ENCODE results near the gene RITA1. TPM values are rescaled to one million over a fixed set of nuclear protein-coding genes. Genes with fewer than 3 reads are reported as not detected.

Gene RITA1
- total RNA-seq, 1 experiment from 2014 or later = 33.1 TPM

DNA sequence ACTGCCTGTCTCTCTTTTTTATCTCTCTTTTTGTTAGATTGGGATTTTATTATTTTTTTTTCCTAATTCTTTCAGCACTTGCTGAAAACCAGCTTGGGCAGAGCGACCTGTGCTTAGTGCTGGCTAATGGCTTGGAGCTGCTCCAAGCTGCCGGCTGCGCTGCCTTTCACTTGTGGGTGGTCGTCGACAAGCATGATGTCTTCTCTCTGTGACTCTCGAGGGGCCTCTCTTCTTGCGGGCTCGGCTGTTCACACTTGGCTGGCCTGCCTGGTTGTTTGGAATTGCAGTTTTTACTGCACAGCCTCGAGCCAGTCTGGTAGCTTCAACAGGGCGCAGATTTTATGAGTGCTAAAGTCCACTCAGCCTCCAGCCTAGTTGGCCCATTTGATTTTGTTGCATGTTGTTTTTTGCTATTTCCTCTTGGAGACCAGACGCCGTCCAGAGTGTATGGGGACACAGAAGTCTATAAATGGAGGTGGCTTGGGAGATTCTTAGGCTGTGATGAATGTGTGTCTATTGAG lies 54.4 kb downstream of the RITA1 start:
- Histone ChIP-seq H3K27ac (no peak overlapping the region; the same call in 1 of the 2 replicates), H3K9me3 (replicated peaks) (no peaks in the 10 kb centered on the region), H3K36me3 (no peaks in the 10 kb centered on the region), H3K4me1 (replicated peaks) (peaks cover 49% of the 10 kb centered on the region), H3K27me3 (replicated peaks) (no peaks in the 10 kb centered on the region), H3K4me3 (no peak overlapping the region)
- peak; percentile 67 to 74 for DNase-seq (ENCODE audit: low read depth in 1 of 2, low spot score in 2 of 2)

DNA sequence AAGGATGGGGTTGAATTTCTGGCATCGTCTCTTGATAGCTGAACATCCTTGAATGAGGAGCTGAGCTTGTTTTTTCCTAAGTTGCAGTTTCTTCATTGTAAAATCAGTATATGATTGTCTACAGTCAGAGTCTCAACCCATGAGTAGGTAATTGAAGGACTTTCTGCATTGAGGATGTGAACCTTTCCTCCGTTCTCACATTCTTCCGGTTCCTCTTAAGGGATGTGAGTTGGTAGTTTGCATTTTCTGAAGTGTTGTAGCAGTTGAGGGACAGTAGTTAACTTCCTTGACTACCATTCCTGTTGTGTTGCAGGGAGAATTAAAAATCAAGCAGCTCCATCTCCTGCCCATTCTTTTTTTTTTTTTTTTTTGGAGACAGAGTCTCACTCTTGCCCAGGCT lies 54.9 kb downstream of the RITA1 start:
- H3K36me3 ChIP-seq = no peaks in the 10 kb centered on the region
- no peaks in the 10 kb centered on the region for H3K9me3 ChIP-seq (replicated peaks)
- H3K4me1 ChIP-seq (replicated peaks) = peaks cover 50% of the 10 kb centered on the region
- H3K4me3 ChIP-seq = no peak overlapping the region
- no peak overlapping the region for H3K27ac ChIP-seq
- H3K27me3 ChIP-seq (replicated peaks) = no peaks in the 10 kb centered on the region
- DNase-seq (ENCODE audit: low read depth in 1 of 2, low spot score in 2 of 2) = no peak

DNA sequence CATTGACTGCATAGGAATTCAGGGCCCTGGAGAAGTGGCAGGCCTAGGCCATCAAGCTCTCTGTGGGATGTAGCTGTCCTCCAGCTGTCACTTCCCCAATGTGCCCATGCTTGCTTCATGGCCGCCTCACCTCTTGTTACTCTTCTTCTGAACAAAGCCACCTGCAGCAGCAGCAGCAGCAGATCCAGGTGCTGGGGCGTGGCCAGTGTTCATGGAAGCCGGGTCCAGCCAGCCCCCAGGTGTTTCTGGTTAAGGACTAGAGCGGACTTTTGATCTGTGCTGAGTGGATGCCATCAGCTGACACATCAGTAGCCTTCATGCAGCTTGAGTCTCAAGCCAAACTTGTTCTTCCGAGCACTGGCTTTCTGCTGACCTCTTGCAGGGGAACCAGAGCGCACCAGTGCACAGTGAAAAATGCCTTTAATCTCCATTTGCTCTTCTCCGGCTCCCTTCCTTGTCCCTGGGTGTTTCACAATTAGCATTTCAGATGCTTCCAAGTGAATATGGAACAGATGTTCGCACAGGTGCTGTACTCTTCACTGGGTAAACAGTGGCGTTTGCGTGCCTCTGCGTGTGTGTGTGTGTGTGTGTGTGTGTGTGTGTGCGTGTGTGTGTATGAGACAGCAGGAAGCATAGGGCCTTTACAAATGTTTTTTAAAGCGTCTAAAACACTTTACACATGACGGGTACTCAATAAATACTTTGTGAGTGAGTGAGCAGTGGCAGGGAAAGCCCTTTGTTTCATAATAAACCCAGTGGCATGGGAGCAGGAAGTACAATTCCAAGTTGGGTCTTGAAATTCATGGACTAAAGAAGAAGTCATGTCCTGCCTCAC lies 55.9 kb downstream of the RITA1 start:
- no peaks in the 10 kb centered on the region for H3K9me3 ChIP-seq (replicated peaks)
- peaks cover 60% of the 10 kb centered on the region for H3K4me1 ChIP-seq (replicated peaks)
- peak; percentile 62 to 89 for DNase-seq (ENCODE audit: low read depth in 1 of 2, low spot score in 2 of 2)
- no peaks in the 10 kb centered on the region for H3K27me3 ChIP-seq (replicated peaks)
- H3K36me3 ChIP-seq = no peaks in the 10 kb centered on the region
- H3K4me3 ChIP-seq = no peak overlapping the region
- H3K27ac ChIP-seq = peak overlapping the region; percentile 93

Other genes starting within 250 kb of the RITA1 start
- gene OAS3, start 247.2 kb upstream of the RITA1 start, total RNA-seq (2014; rRNA removed; shearing (Covaris generic)) = 13.0 and 18.5 TPM in 2 replicates
- 0.26 and 0.85 TPM in 2 replicates for gene OAS2, start 207.2 kb upstream of the RITA1 start, total RNA-seq (2014; rRNA removed; shearing (Covaris generic))
- not detected in 2 replicates for gene DTX1, start 129.0 kb upstream of the RITA1 start, total RNA-seq (2014; rRNA removed; shearing (Covaris generic))
- not detected in 2 replicates for gene RASAL1, start 50.0 kb upstream of the RITA1 start, total RNA-seq (2014; rRNA removed; shearing (Covaris generic))
- gene CFAP73, start 36.0 kb upstream of the RITA1 start, total RNA-seq (2014; rRNA removed; shearing (Covaris generic)) = not detected in 2 replicates
- gene DDX54, start 243 bp upstream of the RITA1 start, total RNA-seq (2014; rRNA removed; shearing (Covaris generic)) = 45.4 and 79.6 TPM in 2 replicates
- gene TPCN1, start 35.7 kb downstream of the RITA1 start, total RNA-seq (2014; rRNA removed; shearing (Covaris generic)) = 7.6 and 17.0 TPM in 2 replicates
- 9.4 and 27.4 TPM in 2 replicates for gene SLC8B1, start 149.4 kb downstream of the RITA1 start, total RNA-seq (2014; rRNA removed; shearing (Covaris generic))
- 11.6 and 11.8 TPM in 2 replicates for gene PLBD2, start 172.9 kb downstream of the RITA1 start, total RNA-seq (2014; rRNA removed; shearing (Covaris generic))
- not detected in 2 replicates for gene SDS, start 218.2 kb downstream of the RITA1 start, total RNA-seq (2014; rRNA removed; shearing (Covaris generic))
- gene SDSL, start 236.7 kb downstream of the RITA1 start, total RNA-seq (2014; rRNA removed; shearing (Covaris generic)) = 2.7 and 7.7 TPM in 2 replicates